ENCODE measurements around the gene KRT35. TPM values are rescaled to one million over a fixed set of nuclear protein-coding genes. Genes with fewer than 3 reads are reported as not detected.

KRT35 gene
- total RNA-seq, 4 donors from 2014 or later, result not detected

DNA sequence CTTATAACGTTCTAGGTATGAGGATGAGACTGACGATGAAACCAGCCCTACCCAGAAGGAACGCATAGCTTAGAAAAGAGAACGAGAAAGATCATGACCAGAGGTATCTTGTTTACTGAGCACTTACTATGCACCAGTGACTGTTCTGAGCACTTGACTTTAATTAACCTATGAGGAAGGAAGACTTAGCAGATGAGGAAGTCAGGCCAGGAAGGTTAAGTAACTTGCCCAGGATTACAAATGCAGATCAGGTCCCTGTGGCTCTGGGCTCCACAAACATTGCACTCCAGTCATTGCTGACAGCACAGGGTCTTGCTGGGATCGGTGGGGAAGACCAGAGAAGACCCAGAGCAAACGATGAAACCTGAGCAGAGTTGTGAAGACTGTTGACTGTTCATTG lies 17.3 kb upstream of the KRT35 start:
- no peaks in the 10 kb centered on the region for H3K36me3 ChIP-seq
- TF ChIP-seq EP300 (IDR thresholded peaks at IDR 0.05) (no peak), POLR2A (IDR thresholded peaks at IDR 0.05; ENCODE audit: low read depth) (no peak)
- TF ChIP-seq, protein P1, sequence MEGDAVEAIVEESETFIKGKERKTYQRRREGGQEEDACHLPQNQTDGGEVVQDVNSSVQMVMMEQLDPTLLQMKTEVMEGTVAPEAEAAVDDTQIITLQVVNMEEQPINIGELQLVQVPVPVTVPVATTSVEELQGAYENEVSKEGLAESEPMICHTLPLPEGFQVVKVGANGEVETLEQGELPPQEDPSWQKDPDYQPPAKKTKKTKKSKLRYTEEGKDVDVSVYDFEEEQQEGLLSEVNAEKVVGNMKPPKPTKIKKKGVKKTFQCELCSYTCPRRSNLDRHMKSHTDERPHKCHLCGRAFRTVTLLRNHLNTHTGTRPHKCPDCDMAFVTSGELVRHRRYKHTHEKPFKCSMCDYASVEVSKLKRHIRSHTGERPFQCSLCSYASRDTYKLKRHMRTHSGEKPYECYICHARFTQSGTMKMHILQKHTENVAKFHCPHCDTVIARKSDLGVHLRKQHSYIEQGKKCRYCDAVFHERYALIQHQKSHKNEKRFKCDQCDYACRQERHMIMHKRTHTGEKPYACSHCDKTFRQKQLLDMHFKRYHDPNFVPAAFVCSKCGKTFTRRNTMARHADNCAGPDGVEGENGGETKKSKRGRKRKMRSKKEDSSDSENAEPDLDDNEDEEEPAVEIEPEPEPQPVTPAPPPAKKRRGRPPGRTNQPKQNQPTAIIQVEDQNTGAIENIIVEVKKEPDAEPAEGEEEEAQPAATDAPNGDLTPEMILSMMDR (IDR thresholded peaks at IDR 0.05), result no peak
- no peak for DNase-seq (ENCODE audit: extremely low spot score)
- WGBS, result 58% methylated on average over 6 of the region's 6 CpGs
- no peaks in the 10 kb centered on the region for H3K9me3 ChIP-seq
- H3K4me3 ChIP-seq, result no peak overlapping the region
- H3K4me1 ChIP-seq, result peaks cover 0 to 15% (median under 1%) of the 10 kb centered on the region in 4 donors
- peaks cover 0 to 4% (median 0%) of the 10 kb centered on the region in 4 donors for H3K27me3 ChIP-seq
- intact Hi-C loops (cut with DNase I), result no loop called here
- no peak overlapping the region for H3K27ac ChIP-seq (replicated peaks in 1 of 4)

DNA sequence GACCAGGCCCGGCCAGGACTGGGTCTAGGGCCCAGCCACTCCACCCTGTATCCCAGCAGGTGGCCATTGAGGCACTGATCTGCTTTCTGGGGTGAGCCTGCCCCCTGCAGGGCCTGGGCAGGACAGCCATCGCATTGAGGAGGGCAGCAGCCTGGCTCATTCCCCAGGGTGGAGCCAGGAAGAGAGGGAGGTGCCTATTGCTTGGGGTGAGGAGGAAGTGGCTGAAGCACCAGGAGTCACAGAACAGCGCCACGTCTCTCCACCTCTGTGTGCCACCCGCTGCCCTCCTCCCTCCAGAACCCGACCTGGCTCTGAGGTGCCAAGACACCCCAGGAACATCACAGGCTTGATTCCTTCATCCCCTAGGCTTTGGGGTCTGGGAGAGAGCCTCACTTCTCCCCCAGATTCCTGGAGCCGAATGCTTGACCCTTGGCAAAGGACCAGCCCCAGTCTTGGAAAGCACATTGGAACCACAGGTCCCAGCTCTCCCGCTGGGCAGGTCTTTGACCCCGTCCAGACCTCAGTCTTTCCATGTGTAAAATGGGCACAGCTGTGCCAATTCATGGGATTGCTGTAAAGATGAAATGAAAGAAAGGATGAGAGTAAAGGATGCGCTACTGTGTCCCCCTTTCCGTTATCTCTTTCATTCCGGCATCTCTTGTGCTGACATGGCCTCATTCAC lies 16.0 kb upstream of the KRT35 start:
- intact Hi-C loops (cut with DNase I), result no loop called here
- TF ChIP-seq POLR2AphosphoS5 (IDR thresholded peaks at IDR 0.05) (no peak), EP300 (IDR thresholded peaks at IDR 0.05) (no peak)
- TF ChIP-seq, protein P1 (IDR thresholded peaks at IDR 0.05), result peak; percentile 36 to 60 (median 52)
- Histone ChIP-seq H3K4me3 (no peak overlapping the region), H3K4me1 (peaks cover 3 to 24% (median 10%) of the 10 kb centered on the region in 4 donors), H3K9me3 (no peaks in the 10 kb centered on the region), H3K27me3 (peaks cover 0 to 4% (median 0%) of the 10 kb centered on the region in 4 donors), H3K27ac (replicated peaks in 1 of 4) (no peak overlapping the region), H3K36me3 (no peaks in the 10 kb centered on the region)
- WGBS, result 77% methylated on average over 10 of the region's 12 CpGs
- no peak for DNase-seq (ENCODE audit: extremely low spot score)

GRCh38 chr17:41494524-41494923 lies 13.6 kb upstream of the KRT35 start:
- H3K4me3 ChIP-seq, result no peak overlapping the region
- intact Hi-C loops (cut with DNase I), result no loop called here
- WGBS, result 58% methylated on average over 2 of the region's 2 CpGs
- no peak for DNase-seq (ENCODE audit: extremely low spot score)
- peaks cover 0 to 4% (median 0%) of the 10 kb centered on the region in 4 donors for H3K27me3 ChIP-seq
- H3K36me3 ChIP-seq, result no peaks in the 10 kb centered on the region
- no peak for TF ChIP-seq EP300 (IDR thresholded peaks at IDR 0.05)
- TF ChIP-seq, protein P1 (IDR thresholded peaks at IDR 0.05), result no peak
- TF ChIP-seq POLR2AphosphoS5 (IDR thresholded peaks at IDR 0.05), result no peak
- TF ChIP-seq POLR2A (IDR thresholded peaks at IDR 0.05; ENCODE audit: low read depth), result no peak
- no peaks in the 10 kb centered on the region for H3K9me3 ChIP-seq
- H3K27ac ChIP-seq (replicated peaks in 1 of 4), result no peak overlapping the region
- peaks cover 3 to 24% (median 10%) of the 10 kb centered on the region in 4 donors for H3K4me1 ChIP-seq

DNA sequence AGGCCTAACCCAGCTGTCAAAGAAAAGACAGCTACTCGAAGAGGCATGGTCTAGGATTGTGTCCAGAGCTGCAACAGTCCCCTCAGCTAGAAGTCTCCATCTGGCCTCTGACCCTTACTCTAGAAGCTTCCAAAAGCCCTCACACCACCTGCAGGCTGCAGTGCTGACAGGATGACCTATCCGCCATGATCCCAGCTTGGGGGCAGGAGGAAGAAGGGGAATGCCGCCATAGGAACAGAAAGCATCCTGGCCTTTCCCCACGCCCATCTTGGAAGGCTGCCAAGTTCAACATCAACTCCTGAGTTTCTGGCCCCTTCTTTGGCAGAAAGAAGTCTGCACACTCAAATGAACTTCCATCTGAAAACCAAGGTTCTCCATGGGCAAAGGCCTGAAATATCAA lies 11.8 kb upstream of the KRT35 start:
- H3K27ac ChIP-seq (replicated peaks in 1 of 4), result no peak overlapping the region
- TF ChIP-seq POLR2A (IDR thresholded peaks at IDR 0.05; ENCODE audit: low read depth) (no peak), POLR2AphosphoS5 (IDR thresholded peaks at IDR 0.05) (no peak), EP300 (IDR thresholded peaks at IDR 0.05) (no peak)
- TF ChIP-seq, protein P1 (IDR thresholded peaks at IDR 0.05), result no peak
- DNase-seq (ENCODE audit: extremely low spot score), result no peak
- H3K4me1 ChIP-seq, result peaks cover 3 to 24% (median 10%) of the 10 kb centered on the region in 4 donors
- H3K36me3 ChIP-seq, result no peaks in the 10 kb centered on the region
- 18% methylated on average over 3 of the region's 4 CpGs for WGBS
- intact Hi-C loops (cut with DNase I), result no loop called here
- H3K4me3 ChIP-seq, result no peak overlapping the region
- no peaks in the 10 kb centered on the region for H3K9me3 ChIP-seq
- peaks cover 0 to 2% (median 0%) of the 10 kb centered on the region in 4 donors for H3K27me3 ChIP-seq

DNA sequence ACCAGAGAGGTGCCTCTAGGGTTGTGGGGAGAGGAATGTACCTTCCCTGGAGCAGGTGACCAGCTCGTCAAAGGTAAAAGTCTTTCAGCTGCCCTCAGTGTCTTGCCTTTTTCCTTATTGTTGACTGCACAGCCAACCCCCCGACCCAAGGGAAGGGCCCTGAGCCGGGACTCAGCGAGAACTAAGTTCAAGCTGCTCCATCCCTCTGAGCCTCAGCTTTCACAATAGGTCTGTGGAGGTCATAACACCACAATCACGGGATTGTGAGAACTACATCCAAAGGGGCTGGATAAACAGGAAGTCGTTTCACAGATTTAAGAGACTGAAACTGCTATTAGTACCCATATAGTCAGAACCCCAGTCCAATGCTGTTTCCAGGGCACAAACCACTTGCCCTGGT lies 11.4 kb upstream of the KRT35 start:
- intact Hi-C loops (cut with DNase I), result no loop called here
- Histone ChIP-seq H3K27me3 (no peaks in the 10 kb centered on the region), H3K36me3 (no peaks in the 10 kb centered on the region), H3K4me1 (peaks cover 3 to 24% (median 10%) of the 10 kb centered on the region in 4 donors), H3K27ac (replicated peaks in 1 of 4) (no peak overlapping the region), H3K4me3 (no peak overlapping the region), H3K9me3 (no peaks in the 10 kb centered on the region)
- WGBS, result 65% methylated on average over 6 of the region's 6 CpGs
- TF ChIP-seq EP300 (IDR thresholded peaks at IDR 0.05), result no peak
- TF ChIP-seq, protein P1 (IDR thresholded peaks at IDR 0.05), result no peak
- no peak for TF ChIP-seq POLR2AphosphoS5 (IDR thresholded peaks at IDR 0.05)
- TF ChIP-seq POLR2A (IDR thresholded peaks at IDR 0.05; ENCODE audit: low read depth), result no peak
- DNase-seq (ENCODE audit: extremely low spot score), result no peak

All from esophagus muscularis mucosa (tissue), 4 donors.